Transverse colon (tissue), 4 donors: ENCODE data around the gene VPS33A.

ENCODE experiments used
- CTCF ChIP-seq, 5 experiments: fragments of 200-600 bp in 3 of 5; fragments of 450-650 bp in 2 of 5; sonication (generic) in 3 of 5; IDR thresholded peaks; 1 replicate in 2 of 5; 2 replicates in 3 of 5; pipeline ENCODE4 v1.5.1; 2016 to 2017; ENCODE audit warnings: antibody characterized with exemption in 5 of 5, inconsistent platforms in 3 of 5, mild to moderate bottlenecking in 2 of 5, moderate library complexity in 1 of 5
- EP300 ChIP-seq: sonication (generic); formaldehyde crosslinking; IDR thresholded peaks from one replicate; pipeline ENCODE4 v1.6.1; 2017; ENCODE audit warnings: antibody characterized with exemption, low read depth
- POLR2A ChIP-seq: fragments of 450-650 bp; IDR thresholded peaks from one replicate; pipeline ENCODE4 v1.6.1; 2016; ENCODE audit warnings: antibody characterized with exemption, mild to moderate bottlenecking, moderate library complexity
- POLR2AphosphoS5 ChIP-seq, 3 donors: sonication (generic); formaldehyde crosslinking; IDR thresholded peaks; one replicate each; pipeline ENCODE4 v1.6.1; 2016; ENCODE audit warnings: antibody characterized with exemption in 3 of 3

- no peak for TF ChIP-seq CTCF (IDR thresholded peaks at IDR 0.05)
- TF ChIP-seq EP300 = no peak
- no peak for TF ChIP-seq POLR2A
- TF ChIP-seq POLR2AphosphoS5 (IDR thresholded peaks at IDR 0.05) = no peak
These were observed 15.8 kb downstream of the VPS33A start for GRCh38 chr12:122250536-122250935.
